ENCODE data around the gene GAD1.

The GAD1 gene

DNA sequence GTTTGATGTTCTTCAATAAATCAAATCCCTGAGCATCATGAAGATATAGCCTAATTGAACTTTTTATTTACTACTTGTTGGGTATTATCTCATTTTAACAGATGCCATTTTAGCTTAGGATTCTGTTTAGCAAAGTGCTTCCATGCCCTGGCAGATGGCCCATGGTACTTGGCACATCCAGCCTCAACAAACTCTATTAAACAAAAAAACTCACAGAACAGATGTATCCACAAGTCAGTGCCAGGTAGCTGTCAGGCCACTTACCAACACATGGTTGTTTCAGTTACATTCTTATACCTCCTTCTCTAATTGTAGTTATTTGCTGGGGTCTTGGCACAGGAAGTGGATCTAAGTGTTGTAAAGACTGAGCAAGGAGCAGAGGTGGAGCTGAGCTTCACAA lies 29.6 kb downstream of the GAD1 start:
- TF ChIP-seq GATA3 (IDR thresholded peaks at IDR 0.05; ENCODE audit: low read depth, low read length) (no peak), GATA2 (IDR thresholded peaks at IDR 0.05; ENCODE audit: low read depth, low read length) (no peak)

DNA sequence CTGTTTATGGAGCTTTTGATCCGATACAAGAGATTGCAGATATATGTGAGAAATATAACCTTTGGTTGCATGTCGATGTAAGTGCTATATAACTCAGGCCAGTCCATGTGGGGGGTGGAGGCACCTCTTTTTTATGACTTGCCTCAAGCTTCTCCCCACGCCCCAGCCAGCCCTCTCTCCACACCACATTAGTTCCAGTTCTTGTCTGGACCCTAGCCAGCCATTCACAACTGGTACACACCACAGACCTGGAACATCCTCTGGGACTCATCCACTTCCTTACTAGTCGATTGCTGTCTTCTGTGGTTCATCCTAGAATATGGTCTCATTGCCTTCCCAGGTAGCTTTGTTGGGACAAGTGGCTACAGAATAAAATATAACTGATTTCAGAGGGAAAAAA lies 31.0 kb downstream of the GAD1 start:
- TF ChIP-seq GATA3 (IDR thresholded peaks at IDR 0.05; ENCODE audit: low read depth, low read length) (no peak), GATA2 (IDR thresholded peaks at IDR 0.05; ENCODE audit: low read depth, low read length) (no peak)

DNA sequence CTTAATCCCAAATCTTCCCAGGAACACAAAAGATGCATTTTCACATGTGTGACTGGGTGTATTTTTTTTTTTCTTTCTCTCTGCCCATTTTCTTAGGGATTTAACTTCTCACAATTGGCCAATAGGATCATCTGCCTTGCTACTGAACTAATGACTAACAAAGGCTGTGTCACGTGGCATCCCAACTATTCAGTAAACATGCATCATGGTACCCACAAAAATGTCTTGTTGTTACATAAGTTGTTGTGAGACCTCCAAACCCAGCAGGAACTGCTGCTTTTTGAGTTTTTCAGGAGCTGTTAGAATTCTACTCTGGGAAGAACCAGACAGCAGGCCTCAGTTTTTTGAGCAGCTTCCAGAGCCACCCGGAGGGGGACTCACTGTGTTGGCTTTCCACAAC lies 31.9 kb downstream of the GAD1 start:
- TF ChIP-seq GATA2 (IDR thresholded peaks at IDR 0.05; ENCODE audit: low read depth, low read length) (no peak), GATA3 (IDR thresholded peaks at IDR 0.05; ENCODE audit: low read depth, low read length) (no peak)

DNA sequence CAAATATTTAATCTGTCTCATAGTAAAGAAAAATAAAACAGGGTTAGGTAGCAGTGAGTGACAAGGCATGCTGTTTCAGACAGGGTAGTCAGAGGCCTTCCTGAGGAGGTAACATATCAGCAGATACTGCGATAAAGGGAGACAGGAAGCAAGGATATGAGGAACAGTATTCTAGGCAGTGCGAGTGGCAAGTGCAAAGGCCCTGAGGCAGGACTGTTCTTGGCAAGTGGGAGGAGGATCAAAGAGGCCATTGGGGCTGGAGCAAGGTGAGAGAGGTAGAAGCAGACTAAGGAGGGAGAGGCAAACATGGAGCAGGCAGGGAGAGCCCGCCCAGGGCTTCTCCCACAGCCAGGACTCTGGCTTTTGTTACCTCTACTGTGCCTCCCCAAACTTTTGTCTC lies 33.6 kb downstream of the GAD1 start:
- TF ChIP-seq GATA2 (IDR thresholded peaks at IDR 0.05; ENCODE audit: low read depth, low read length) (no peak), GATA3 (IDR thresholded peaks at IDR 0.05; ENCODE audit: low read depth, low read length) (no peak)

DNA sequence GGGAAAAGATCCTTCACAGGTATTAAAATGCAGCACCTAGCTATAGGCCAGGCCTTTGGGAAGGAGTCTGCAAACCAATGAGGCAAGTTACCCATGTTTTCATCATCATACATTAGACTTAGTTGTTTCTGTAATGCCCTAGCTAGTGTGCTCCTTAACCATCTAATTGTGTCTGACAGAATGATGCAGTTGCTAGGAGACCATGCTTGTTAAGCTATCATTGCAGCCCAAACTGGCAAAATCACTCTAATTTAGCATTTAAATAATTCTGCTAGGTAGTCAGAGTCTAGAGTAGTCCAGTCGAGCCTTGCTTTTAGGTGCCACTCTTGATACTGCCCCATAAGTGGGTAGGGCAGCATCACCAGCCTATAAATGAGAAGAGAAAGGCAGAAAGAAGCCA lies 34.9 kb downstream of the GAD1 start:
- TF ChIP-seq GATA3 (IDR thresholded peaks at IDR 0.05; ENCODE audit: low read depth, low read length) (no peak), GATA2 (IDR thresholded peaks at IDR 0.05; ENCODE audit: low read depth, low read length) (no peak)

DNA sequence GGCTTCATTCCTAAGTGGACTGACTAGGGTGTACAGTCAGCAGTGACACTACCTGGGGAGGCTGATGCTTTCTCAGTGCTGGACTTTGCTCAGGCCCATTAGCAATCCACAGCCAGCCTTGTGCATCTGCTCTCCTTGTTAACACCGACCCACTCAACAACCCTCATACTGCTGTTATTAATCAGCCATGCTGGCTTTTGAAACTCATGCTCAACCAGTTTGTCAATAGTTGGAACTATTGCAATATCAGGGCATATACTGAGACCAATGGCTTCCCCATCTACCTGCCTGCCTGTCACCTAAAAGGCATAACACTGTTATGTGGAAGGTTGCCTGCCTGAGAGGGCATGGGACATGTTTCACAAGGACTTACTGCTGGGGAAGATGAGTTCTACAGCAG lies 39.4 kb downstream of the GAD1 start:
- TF ChIP-seq GATA2 (IDR thresholded peaks at IDR 0.05; ENCODE audit: low read depth, low read length): no peak
- TF ChIP-seq GATA3 (IDR thresholded peaks at IDR 0.05; ENCODE audit: low read depth, low read length): no peak

DNA sequence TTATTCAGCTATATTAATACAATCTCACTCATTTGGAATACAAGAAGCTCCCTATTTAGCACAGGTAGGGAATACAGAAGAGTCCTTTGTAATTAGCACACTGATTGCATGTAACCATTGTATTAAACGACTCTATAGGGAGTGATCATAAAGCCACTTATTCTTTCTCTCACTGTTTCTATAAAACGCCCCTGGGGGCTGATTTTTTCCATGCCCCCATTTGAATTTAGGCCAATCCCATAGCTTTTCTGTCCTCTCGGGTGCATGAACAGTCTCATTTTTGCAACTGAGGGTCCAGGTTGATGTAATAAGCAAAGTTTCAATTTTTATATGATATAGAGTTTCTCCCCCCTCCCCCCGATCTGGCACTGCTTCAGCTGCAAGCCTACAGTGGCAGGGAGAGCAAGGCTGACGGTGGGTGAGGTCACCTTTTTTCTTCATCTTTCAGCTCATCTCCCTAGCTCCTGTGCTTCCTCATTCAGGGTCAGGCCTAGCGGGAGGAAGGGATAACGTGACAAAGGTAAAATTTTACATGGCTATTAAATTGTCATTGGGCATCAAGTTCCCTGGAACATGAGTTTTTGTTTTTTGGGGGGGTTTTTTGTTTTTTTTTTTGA lies 45.7 kb downstream of the GAD1 start:
- TF ChIP-seq GATA2 (IDR thresholded peaks at IDR 0.05; ENCODE audit: low read depth, low read length) (no peak), GATA3 (IDR thresholded peaks at IDR 0.05; ENCODE audit: low read depth, low read length) (no peak)

DNA sequence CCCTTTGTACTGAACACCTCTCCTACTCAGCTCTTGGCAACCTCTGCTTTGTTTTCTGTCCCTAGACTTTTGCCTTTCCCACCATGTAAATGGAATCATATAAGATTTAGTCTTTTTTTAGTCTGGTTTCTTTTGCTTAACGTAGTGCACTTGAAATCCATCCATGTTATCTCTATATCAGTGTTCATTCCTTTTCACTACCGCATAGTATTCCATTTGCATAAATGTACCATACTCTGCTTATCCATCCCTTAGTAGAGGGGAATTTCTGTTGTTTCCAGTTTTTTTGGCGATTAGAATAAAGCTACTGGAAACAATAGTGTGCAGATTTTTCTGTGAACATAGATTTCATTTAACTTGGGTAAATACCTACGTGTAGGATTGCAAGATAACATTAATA lies 46.4 kb downstream of the GAD1 start:
- TF ChIP-seq GATA3 (IDR thresholded peaks at IDR 0.05; ENCODE audit: low read depth, low read length) (no peak), GATA2 (IDR thresholded peaks at IDR 0.05; ENCODE audit: low read depth, low read length) (no peak)

DNA sequence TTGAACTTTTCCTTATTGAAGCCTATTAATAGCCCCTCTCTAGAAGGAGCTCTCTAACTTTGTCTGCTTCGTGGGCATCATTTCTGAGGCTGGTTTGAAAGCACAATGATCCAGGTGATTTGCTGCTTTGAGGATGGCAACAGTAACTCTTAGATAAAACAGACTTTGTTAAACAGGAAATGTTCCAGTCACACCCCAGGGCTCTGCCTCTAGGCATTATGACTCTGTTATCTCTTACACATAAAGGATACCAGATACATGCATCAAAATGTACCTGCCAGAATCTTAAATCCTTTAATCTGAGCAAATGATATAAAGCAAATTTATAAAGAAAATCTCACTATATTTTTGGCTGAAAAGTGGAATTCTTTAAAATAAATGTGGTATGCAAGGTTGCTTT lies 52.3 kb downstream of the GAD1 start:
- TF ChIP-seq GATA2 (IDR thresholded peaks at IDR 0.05; ENCODE audit: low read depth, low read length) (no peak), GATA3 (IDR thresholded peaks at IDR 0.05; ENCODE audit: low read depth, low read length) (no peak)

DNA sequence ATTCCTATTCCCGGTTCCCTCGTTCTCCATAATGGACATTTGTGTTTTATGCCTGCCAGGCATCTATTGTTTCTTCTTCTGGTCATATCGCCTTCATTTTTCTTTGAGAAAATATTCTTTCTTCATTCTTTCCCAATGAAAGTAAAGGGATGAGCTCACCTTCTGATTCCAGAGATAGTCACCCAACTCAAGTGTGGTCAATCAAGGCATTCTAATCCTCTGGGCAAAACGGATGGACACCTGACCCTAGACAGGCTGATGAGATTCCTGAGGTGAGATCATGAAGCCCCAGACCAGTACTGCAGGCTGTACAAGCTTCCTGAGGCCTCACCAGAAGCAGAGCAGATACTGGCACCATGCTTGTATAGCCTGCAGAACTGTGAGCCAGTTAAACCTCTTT lies 52.8 kb downstream of the GAD1 start:
- no peak for TF ChIP-seq GATA2 (IDR thresholded peaks at IDR 0.05; ENCODE audit: low read depth, low read length)
- TF ChIP-seq GATA3 (IDR thresholded peaks at IDR 0.05; ENCODE audit: low read depth, low read length): no peak

DNA sequence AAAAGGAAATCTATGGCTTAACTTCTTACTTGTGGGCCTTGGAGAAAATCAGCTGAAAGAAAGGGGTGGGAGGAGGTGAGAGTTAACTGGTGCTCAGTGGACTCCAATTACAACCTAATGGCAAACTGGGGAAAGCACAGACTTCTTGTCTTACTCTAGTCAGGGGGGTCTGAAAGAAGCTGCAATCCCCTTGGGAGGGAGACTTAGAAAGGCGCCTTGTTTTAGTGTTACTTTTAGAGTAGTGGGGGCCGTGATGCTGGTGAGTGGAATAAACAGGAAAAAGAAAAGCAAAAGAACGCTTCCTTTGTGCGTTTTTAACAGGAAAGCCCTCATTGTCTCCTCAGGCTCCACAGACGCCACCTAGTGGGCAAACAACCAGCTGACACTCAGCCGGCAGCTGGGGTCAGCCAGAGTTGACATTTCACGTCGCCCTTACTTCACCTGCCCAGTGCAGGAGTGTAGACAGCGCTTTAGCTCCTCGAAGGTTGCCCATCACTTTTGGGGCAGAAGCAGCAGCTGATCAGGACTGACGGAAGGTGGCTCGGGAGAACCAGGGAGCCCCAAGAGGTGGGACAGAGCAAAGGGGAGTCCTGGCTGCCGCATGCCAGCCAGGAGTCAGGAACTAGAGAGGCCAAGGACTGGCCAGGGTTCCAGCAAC lies 56.5 kb downstream of the GAD1 start:
- no peak for TF ChIP-seq GATA3 (IDR thresholded peaks at IDR 0.05; ENCODE audit: low read depth, low read length)
- no peak for TF ChIP-seq GATA2 (IDR thresholded peaks at IDR 0.05; ENCODE audit: low read depth, low read length)

DNA sequence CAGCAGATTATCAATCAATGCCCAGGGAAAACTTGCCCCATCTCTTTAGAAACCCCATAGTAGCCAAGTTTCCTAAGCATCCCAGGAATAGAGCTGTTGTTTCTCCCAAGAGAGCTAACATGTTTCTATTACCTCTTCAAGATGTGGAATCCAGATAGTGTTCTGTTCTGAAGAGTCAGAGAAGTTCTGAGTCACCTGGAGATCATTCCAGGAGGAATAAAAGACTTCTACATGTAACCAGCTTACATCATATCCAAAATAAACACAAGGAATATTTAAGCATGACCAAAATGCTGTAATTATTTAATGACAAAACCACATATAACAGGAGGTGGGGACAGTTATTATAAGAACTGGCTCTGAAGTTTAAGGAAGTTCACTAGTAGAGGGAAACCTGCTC lies 61.4 kb downstream of the GAD1 start:
- no peak for TF ChIP-seq GATA2 (IDR thresholded peaks at IDR 0.05; ENCODE audit: low read depth, low read length)
- TF ChIP-seq GATA3 (IDR thresholded peaks at IDR 0.05; ENCODE audit: low read depth, low read length): no peak

DNA sequence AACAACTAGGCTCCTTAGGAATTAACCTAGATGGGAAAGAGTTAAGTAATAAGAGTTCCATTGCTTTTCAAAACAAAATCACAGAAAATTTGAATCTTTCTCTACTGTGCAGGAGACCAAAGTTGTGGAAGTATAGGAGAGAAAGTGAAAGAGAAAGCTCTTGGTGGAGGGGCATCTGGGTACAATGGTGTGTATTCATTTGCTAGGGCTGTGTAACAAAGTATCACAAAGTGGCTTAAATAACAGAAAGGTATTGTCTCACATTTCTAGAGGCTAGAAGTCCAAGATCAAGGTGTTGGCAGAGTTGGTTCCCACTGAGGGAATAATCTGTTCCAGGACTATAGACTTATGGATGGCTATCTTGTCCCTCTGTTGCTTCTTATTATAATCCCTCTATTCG lies 61.8 kb downstream of the GAD1 start:
- no peak for TF ChIP-seq GATA2 (IDR thresholded peaks at IDR 0.05; ENCODE audit: low read depth, low read length)
- TF ChIP-seq GATA3 (IDR thresholded peaks at IDR 0.05; ENCODE audit: low read depth, low read length): no peak

DNA sequence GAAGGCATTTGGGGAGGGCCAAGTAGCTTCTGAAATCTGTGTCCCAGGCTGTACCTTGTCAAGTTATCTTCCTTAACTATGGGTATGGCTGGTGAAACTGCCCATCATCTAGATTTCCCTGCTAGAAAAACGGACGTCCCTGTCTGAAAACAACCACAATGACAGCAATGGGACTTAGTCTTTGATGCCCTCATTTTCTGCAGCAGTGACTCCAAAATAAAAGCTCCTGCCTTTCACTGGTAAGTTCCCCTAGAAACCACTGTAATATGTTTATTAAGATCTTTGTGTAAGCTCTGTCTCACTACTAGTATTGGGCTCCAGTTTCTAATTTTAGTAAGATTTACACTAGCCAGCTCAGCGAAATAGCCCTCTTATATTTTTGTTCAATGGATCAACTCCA lies 65.2 kb downstream of the GAD1 start:
- no peak for TF ChIP-seq GATA3 (IDR thresholded peaks at IDR 0.05; ENCODE audit: low read depth, low read length)
- TF ChIP-seq GATA2 (IDR thresholded peaks at IDR 0.05; ENCODE audit: low read depth, low read length): no peak

DNA sequence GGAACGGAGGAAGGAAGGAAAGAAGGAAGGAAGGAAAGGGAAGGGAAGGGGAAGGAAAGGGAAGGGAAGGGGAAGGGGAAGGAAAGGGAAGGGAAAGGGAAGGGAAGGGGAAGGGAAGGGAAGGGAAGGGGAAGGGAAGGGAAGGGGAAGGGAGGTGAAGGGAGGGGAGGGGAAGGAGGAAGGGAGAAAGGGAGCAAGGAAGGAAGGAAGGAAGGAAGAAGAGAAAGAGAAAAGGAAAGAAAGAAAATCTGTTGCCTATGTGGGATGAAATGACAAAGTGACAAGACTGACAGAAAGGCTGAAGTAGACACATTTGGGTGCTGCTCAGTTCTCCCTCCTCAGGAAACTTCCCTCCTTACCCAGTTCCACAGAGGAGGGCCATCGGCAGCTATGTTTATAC lies 66.1 kb downstream of the GAD1 start:
- TF ChIP-seq GATA2 (IDR thresholded peaks at IDR 0.05; ENCODE audit: low read depth, low read length): no peak
- TF ChIP-seq GATA3 (IDR thresholded peaks at IDR 0.05; ENCODE audit: low read depth, low read length): no peak

DNA sequence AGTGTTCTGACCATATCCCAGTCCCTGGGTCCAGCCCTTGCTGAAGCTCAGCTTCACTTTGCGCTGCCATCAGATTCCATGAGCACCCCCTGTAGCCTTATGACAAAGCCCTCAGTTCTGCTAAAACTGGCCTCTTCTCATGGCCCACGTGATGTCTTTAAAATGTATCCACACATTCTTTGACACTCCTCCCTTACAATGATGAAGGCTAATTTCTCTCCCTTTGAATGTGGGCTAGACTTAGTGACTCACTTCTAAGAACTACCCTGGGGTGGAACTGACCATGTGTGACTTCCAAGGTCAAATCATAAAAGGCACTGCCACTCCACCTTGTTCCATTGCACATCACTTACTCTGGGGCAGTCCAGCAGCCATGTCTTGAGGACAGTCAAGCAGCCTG lies 67.0 kb downstream of the GAD1 start:
- TF ChIP-seq GATA2 (IDR thresholded peaks at IDR 0.05; ENCODE audit: low read depth, low read length): no peak
- no peak for TF ChIP-seq GATA3 (IDR thresholded peaks at IDR 0.05; ENCODE audit: low read depth, low read length)
